GM18511 (cell line): Measurements from ENCODE around the gene GPRC5B.

Experiments used
- ATAC-seq: cut with Tn5 transposase; IDR thresholded peaks from one replicate; pipeline ENCODE4 v1.9.1; 2021; ENCODE audit warnings: mild to moderate bottlenecking, moderate library complexity; ENCODE audit not compliant: unreplicated experiment

The GPRC5B gene, protein sequence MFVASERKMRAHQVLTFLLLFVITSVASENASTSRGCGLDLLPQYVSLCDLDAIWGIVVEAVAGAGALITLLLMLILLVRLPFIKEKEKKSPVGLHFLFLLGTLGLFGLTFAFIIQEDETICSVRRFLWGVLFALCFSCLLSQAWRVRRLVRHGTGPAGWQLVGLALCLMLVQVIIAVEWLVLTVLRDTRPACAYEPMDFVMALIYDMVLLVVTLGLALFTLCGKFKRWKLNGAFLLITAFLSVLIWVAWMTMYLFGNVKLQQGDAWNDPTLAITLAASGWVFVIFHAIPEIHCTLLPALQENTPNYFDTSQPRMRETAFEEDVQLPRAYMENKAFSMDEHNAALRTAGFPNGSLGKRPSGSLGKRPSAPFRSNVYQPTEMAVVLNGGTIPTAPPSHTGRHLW

DNA sequence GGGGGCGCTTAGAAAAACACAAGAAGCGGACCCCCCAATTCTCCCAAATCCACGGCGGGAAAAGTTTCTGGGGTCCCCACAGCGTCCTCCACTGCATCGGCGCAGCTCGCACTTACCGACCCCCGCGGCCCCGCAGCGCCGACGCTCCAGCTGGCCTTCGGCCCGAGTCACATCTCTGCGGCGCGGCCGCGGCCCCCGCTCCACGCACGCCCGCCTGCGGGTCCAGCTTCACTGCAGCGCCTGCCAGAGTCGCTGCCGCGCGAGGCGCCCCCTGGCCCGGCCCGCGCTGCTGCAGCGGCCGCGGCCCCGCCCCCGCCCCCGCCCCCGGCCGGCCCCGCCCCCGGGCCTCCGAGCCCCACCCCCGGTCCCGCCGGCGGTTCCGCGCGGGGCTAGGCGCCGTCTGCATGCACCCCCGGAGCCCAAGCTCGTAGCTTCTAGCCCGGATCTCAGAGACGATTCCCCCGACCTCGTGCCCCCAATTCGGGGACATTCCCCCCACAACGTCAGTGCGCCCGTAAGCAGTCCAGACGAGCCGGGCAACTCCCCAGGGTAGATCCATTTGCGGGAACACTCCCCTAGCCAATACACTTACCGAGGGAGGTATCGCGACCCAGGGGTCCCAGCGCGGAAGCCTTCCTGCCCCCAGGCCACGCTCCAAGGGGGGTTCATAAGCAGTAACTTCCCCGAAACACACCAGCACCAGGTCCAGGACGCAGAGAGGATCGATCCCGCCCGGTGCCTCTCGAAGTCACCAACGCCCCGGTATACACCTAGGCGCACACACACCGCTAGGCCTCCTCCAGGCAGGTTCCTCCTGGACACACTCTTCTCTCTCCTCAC, at the start of gene GPRC5B:
Gene GPRC5B, minus strand, starts transcription at position 238 of the 840 bp plus-strand sequence. CDS start 12,003 bp downstream, outside the sequence.
- no peak for ATAC-seq

DNA sequence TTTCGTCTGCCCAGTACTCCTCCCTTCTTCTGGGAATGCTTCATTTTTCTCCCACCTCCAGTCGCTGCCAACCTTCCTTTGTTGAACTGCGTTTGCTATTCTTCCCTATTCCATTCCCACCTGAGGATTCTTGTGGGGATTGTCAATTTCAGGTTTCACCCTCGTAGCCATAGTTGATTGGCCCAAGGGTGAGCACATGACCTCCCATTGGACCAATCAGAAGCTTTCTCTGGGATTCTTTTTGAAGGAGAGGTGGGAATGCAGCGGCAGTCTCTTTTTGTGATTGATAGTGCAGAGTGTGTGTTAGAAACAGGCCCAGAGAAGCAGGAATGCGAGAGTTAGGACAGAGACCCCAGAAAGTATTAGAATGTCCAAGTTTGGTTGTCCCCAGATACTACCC, 49.1 kb upstream of the GPRC5B start:
- ATAC-seq, result no peak

DNA sequence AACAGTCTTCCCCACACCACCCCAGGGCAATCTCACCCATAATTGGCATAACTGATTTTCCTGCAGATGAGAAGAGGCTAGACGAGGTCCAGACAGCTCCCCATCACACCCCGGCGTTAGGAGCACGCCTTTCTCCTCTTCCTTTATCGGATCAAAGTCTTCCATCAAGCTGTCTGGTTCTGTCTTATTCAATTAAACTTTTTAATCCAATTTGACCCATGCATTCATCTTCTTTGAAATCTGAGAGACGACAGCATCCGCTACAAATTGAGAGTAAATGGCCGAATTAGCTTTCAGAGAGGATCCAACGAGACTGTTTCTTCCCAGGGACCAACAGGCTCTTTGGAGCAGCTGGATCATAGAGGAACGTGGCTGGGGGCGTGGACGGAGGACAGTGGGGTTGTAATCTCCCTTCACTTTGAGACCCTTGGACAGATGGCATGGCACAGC, 44.4 kb upstream of the GPRC5B start:
- no peak for ATAC-seq

DNA sequence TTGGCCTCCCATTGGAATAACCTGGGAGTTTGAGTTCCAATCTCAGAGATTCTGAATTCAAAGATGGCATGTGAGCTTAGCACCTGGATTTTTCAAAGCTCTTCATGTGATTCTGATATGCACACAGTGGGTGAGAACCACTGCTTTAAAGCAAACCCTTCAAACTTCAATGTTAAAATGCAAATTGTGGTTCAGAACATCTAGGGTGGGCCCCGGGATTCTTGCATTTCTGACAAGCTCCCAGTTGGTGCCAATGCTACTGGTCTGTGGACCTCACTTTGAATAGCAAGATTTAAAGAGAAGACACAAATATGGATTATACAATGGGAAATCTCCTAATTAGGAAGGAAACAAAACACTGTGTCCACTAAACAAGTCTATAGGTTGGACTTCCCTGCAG, 43.8 kb upstream of the GPRC5B start:
- no peak for ATAC-seq

DNA sequence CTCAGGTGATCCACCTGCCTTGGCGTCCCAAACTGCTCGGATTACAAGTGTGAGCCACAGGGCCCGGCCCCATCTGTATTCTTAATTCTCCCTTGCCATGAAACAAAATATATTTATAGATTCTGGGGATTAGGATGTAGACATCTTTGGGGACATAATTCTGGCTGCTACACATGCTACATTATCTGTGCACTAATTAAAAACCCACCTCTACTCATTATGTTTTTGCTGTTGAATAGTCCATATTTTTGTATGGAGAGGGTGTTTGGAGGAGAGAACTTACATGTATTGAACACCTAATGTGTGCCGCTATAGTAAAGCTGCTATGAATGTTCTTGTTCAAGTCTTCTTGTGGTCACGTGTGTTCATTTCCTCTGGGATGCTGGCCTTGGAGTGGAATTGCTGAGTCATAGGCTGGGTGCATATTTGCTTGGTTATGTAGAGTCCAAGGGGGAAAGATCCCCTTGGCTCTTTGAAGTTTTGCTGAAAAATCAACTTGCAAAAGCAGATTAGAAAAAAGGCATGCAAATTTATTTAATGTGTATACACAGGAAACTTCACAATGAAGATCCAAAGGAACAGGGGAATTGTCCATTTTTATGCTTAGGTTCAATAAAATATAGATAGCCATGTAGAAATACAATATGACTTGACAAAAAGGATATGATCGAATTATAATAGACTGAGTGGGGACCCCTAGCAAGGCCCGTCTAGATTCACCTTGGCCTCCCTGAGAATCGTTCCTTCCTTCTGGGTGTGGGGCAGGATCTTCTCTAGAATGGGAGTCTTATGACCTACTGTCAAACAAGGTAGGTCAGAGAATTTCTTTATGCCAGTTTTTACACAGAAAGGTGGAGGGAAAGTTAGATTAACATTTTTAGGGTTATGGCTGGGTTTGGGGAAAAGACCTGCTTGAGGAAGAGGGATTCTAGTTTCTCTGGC, 42.1 kb upstream of the GPRC5B start:
- ATAC-seq, result no peak

DNA sequence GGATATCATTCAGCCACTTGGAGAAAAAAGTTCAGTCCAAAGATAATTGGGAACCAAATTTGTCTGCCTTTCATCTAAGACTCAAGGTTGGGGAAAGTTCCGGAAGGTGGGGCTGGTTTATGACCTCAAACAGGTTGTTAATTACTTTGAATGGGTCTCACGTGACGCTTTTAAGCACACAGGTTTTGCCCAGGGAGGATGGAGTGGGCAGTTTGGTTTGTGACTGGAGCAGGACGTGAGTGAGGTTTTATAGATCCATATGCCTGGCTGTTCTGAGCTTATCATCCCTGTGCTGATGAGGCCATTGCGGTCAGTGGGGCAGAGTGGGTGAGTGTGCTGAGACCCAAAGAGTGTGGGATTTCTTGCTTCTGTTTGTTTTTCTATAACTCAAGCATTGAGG, 38.7 kb upstream of the GPRC5B start:
- no peak for ATAC-seq

DNA sequence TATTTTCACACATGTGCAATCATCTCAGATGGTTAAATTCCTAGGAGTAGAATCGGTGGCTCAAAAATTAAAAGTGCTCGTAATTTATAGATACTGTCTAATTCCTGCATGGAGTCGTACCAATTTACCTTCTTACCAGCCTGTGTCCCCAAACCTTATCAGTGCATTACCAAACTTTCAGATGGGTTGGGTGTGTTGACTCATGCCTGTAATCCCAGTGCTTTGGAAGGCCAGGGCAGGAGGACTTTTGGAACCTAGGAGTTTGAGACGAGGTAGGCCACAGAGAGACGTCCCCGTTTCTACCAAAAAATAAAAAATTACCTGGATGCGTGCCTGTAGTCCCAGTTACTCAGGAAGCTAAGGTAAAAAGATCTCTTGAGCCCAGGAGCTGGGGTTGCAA, 34.5 kb upstream of the GPRC5B start:
- ATAC-seq, result no peak

DNA sequence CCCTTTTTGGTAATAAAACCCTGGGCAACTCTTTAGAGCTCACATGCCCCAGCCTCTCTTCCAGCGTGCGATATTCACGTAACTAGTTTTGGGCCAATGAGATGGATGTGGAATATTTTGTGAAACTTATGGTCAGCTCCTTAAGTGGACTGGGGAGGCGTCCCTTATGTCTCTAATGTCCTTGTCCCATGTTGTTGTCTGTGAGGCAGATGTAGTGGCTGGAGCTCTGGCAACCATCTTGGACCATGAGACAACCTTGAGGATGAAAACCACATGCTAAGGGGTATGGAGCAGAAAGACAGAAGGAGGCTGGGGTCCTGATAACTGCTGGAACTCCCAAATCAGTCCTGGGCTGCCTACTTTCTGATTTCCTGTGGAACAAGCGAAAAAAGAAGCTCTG, 31.4 kb upstream of the GPRC5B start:
- no peak for ATAC-seq

DNA sequence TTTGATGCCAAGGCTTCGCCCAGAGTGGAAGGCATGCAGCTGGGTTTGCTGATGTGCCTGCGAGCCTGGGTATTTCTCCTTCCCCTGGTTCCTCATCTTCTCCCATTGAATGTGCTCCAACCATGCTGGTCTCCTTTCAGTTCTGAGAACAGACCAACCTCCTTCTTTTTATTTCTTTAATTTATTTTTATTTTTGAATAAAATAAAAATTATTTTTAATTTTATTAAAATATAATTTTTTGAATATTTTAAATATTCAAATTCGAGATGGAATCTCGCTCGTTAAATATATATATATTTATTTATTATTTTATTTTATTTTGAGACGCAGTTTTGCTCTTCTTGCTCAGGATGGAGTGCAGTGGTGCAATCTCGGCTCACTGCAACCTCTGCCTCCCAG, 30.2 kb upstream of the GPRC5B start:
- ATAC-seq, result no peak

DNA sequence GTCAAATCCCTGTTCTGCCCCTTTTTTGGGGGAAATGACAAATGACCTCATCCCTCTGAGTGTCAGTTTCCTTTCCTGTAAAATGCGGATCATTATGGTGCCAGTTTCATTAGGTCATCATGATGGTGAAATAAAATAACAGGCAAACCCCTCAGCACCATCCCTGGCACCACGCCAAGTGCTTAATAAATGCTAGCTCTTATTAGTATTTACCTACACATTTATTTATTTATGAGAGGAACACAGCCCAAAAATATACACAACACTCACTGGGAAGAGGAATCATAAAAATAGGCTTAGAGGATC, 28.6 kb upstream of the GPRC5B start:
- ATAC-seq, result no peak

DNA sequence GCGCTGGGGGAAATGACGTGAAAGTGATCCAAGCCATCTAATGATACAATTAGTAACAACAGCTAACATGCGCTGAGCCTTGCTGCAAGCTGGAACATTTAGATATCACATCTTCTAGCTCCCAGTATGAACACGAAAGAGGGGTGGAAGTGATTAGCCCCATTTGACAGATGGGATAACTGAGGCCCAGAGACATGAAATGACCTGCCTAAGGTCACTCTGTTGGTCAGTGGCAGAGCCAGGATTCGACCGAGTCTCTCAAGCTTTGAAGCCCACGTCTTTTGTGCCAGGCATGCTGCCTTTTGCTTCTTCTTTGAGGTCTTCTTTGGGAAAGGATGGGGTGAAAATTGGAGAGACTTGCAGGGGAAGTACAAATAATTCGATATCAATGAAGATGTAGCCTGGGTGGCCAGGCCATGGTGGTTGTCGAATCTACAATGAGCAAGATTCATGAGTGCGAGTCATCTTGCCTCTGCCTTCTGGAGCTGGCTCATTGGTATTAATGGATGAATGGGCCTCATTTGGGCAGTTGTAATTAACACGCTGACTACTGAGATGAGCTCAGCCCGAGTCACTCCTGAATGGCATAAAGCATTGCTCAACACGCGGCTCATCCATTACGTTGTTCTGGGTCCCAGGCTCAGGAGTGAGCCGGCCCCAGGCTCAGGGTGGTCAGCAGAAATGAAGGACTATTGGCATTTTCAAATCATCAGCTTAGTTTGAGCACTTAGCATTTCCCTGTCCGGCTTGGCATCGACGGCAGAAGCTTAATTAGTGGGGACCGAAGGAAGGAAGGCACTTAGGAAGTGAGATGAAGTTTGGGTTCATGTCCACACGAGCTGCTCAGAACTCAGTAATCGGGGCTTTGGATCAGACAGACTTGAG, 28.0 kb upstream of the GPRC5B start:
- no peak for ATAC-seq

DNA sequence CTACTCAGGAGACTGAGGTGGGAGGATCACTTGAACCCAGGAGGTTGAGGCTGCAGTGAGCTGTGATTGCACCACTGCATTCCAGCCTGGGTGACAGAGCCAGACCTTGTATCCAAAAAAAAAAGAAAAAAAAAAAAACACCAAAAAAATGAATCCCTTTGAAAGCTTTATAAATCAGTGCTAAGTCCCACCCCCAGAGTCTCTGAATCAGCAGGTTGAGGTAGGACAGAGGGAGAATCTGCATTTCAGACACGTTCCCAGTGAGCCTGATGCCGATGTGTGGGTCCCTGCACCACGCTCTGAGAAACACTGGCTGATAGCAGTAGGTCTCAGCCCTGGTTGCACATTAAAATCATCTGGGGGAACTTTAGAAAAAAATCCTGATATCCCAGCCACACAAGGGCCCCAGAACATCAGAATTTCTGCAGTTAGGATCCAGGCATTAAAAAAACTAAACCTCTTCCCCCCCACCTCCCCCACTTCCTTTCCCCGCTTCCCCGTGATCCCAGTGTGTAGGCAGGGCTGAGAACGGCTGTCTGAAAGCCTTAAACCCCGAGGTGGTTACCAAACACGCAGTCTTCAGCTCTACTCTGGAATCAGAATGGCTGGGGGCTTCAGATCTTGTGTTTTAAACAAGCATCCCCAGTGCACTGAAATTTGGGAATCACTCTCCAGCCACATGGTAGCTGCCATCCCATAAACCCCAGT, 27.3 kb upstream of the GPRC5B start:
- no peak for ATAC-seq

DNA sequence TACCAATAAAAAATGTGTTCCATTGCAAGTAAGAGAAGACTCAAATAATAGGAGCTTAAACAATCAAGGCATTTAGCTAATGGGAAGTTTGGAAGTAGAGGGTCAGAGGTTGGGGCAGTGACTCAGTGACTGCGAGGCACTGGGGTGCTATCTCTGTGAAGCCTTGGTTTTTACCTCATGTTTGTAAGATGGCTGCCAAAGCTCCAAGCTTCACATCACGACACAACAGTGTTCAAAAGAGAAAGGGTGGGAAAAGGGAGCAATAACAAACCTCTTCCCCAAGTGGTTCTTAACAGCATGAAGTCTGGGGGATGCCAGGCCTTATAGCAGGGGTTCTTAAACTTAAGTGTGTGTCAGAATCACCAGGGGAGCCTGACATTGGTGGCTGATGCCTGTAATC, 26.6 kb upstream of the GPRC5B start:
- no peak for ATAC-seq

DNA sequence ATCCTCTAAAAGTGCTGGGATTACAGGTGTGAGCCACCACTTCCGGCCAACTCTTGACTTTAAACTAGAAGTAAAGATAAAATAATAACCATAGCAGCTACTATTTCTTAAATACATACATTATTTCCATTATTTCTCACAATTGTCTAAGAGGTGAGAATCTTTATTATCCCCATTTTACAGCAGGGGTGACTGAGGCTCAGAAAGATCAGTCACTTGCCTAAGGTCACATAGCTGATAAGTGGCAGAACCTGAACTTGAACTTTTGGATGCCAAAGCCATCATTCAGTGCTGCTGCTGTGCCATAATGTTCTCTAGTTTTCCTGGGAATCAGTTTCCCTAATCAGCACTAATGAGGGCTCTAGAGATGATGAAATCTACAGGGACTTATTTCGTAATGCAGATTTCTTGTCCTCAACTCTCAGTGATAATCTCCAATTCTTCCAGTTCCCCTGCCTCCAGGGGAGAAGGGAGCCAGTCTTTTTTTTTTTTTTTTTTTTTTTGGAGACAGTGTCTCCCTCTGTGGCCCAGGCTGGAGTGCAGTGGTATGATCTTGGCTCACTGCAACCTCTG, 25.2 kb upstream of the GPRC5B start:
- ATAC-seq, result no peak

DNA sequence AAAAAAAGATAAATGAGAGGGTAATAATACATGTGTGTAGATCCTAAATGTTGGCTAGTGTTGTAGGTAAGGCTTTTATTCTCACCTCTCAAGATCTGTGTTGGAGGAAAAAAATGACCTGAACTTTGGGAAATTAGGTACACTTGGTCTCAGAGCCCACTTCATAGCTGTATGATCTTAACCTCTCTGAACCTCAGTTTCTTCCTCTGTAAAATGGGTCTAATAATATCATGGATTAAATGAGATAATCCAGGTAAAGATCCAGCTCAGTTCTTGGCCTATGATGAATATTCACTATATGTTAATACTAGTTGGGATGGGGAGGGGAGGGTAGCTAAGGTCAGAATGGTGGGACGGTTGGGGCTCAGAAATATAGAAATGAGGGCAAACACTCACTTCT, 24.3 kb upstream of the GPRC5B start:
- no peak for ATAC-seq

DNA sequence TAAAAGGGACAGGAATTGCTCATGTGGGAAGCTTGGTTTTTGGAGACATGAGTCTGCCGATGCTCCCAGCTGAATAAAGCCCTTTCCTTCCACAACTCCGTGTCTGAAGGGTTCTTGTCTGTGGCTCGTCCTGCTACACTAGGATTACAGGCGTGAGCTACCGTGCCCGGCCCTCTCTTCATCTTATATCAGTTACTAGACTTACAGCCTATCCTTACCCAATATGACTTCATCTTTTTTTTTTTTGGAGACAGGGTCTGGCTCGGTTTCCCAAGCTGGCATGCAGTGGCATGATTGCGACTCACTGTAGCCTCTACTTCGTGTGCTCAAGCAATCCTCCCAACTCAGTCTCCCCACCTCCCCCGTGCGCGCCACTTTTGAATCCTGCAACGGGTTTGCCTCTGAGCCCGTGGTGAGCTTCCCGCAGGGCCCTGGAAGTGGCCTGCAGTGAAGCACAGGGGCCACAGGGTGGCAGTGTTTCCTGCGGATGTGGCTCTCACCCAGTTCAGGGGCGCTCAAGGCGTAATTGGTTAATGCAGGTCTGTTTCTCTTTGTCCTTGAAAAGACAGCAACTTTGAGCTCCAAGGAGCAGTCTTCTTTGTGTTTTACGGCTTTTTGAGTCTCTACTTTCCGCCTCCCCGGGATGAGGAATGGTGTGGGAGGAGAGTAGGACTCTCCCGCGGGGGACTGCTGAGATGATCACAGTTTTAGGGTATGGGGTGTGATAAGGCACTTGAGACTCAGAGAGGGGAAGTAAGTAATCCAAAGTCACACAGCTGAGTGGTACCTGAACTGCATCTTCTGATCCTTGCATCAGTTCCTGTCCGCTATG, 22.7 kb upstream of the GPRC5B start:
- no peak for ATAC-seq

DNA sequence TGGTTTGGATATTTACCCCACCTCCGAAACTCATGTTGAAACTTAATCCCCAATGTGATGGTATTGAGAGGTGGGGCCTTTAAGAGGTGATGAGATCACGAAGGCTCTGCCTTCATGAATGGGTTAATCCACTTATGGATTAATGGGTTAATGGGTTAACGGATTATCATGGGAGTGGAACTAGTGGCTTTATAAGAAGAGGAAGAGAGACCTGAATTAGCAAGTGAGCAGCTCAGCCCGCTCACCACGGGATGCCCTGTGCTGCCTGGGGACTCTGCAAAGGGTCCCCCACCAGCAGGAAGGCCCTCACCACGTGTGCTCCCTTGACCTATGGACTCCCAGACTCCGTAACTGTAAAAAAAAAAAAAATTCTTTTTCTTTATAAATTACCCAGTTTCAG, 16.5 kb upstream of the GPRC5B start:
- no peak for ATAC-seq

DNA sequence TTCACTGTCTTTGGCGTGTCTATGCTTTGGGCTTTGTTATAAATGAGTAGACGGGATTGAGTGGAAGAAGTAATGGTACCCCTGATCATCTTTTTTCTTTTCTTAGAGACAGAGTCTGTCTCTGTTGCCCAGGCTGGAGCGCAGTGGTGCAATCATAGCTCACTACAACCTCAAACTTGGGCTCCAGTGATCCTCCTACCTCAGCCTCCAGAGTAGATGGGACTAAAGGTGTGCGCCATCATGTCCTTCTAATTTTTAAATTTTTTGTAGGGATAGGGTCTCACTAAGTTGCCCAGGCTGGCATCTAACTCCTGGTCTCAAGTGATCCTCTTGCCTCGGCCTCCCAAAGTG, 14.9 kb upstream of the GPRC5B start:
- ATAC-seq, result no peak
